GF-D8 (cell line): ENCODE results near the gene ASB16.

Experiments
- DNase-seq: peaks from one replicate; lab custom pipeline; 2025; lab: John Stamatoyannopoulos, UW

The ASB16 gene

DNA sequence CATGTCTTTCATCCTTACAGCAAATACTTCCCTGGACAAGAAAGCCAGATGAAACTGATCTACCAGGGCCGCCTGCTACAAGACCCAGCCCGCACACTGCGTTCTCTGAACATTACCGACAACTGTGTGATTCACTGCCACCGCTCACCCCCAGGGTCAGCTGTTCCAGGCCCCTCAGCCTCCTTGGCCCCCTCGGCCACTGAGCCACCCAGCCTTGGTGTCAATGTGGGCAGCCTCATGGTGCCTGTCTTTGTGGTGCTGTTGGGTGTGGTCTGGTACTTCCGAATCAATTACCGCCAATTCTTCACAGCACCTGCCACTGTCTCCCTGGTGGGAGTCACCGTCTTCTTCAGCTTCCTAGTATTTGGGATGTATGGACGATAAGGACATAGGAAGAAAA is 20.0 kb downstream of the ASB16 start:
- no peak for DNase-seq

DNA sequence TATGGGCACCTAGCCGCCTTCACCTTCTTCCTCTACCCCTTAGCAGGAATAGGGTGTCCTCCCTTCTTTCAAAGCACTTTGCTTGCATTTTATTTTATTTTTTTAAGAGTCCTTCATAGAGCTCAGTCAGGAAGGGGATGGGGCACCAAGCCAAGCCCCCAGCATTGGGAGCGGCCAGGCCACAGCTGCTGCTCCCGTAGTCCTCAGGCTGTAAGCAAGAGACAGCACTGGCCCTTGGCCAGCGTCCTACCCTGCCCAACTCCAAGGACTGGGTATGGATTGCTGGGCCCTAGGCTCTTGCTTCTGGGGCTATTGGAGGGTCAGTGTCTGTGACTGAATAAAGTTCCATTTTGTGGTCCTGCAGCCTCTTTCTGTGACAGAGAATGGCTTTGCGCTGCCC is 20.9 kb downstream of the ASB16 start:
- no peak for DNase-seq

DNA sequence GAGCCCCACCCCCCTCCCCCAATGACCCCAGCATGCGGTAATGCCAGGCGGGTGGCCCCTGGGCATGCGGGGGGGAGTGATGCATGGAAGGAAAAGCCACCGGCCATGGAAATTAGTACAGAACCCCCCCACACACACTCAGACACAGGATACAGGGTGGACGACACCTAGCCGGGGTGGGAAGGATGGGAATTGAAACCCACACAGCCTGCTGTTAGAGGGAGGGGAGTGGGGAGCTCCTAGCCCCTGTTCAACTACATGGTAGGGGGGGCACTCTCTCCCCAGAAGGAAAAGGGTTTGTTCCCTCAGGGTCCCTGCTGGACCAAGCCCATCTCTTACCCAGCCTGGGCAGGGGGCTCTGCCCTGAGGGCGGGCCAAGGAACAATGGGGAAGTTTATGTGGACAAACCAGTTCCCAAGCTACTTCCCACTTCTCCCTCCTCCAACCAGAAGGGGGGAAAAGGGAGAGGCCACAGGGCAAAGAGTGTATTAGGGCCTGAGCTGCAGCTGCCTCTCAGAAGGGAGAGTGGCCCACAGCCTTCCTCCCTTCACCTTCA is 21.5 kb downstream of the ASB16 start:
- no peak for DNase-seq

DNA sequence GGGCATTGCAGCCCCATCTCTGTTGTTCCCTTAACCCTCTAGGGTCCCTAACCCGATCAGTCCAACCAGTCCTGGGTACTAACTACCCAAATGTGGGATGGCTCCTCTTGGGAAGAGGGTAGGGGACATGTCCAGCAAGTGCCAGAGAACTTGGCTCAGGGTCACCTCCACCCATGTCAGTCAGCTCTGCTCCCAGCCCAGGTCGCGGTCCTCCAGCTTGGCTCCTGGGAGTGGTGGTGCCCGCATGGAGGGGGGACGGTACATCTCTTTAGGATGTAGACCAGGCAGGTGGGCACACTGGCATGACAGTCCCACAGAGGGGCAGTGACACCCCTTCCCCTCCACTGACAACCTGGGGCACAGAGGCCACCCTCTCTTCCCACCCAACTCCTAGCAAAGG is 22.2 kb downstream of the ASB16 start:
- DNase-seq, result no peak

DNA sequence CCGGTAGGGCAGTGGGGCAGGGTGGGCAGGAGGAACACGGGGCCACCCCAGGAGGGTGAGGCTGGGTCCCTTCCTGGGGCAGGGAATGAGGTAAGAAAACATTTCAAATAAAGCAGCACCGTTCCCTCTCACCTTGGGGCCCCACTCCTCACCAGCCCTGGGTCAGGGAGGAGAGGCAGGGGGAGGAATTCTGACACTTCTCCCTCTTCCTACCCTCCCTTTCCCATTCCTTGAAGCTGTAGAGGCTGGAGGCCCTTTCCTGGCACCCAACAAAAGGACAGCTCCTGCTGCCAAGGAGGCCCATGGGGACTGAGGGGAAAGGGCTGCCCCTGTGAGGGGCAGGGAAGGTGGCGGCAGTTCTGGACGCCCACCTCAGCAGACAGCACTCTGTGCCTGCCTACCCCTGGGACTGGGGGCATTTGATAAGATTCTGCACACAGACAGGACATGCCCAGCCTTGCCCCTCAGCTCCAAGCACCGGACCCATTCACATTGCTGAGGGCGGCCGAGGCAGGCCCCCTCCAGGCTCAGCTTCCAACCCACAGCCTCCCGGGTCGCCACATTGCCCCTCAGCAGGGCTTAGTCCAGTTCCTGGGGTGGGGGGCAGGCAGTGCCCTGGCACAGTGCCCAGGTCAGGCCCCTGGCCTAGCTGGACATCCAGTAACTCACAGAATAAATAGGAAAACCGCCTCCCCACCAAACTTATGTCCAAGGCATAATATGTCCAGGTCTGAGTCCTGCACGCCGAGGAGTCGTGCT is 23.0 kb downstream of the ASB16 start:
- DNase-seq, result no peak

DNA sequence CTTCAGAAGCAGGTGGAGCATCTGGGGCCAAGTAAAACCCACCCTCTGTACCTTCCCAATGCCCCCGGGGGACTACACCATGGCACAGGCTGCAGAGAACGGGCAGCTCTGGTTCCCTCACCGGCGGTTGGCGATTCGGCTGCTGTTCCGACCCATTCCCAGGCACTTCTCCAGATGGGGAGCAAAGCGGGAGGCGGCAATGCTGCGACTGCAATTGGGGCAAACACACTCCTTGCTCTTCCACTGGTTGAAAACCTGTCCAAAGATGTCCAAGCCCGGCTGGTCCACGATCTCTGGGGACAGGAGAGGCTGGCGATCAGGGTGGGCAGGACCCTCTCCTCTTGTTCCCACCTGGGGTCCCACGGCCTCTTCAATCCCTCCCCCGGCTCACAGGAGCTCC is 26.6 kb downstream of the ASB16 start:
- DNase-seq, result no peak

DNA sequence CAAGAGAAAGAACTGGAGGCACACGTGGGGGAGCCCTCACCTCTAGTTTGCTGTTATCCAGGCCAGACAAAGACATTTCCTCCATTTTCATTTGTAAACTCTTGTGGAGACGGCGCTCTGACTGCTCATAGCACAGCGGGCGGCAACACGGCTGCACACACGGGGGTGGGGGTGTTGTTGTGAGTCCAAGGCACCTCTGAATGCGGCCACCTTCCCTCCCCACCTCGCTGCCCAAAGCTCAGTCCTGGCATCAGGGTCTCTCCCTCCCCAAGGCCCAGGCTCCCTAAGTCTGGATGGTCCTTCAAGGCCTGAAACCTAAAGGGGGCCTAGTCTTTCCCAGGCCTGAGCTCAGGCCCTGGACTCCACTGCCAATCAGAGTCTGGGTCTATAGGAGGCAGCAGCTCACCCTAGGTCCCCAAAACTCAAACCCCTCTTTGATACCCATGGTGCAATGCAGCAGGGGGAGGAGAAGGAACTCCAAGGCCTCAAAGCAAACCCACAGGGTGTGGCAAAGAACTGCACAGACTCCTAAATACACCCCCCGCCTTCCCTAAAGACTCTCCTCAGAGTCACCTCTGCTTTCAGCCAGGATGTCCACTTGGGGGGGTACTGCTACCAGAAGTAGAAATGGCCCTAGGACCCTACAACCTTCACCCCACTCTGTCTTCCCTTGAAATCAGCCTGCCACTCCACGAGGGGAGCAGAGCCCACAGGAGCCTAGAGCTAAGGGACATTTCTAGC is 27.6 kb downstream of the ASB16 start:
- peak; percentile 46 for DNase-seq

DNA sequence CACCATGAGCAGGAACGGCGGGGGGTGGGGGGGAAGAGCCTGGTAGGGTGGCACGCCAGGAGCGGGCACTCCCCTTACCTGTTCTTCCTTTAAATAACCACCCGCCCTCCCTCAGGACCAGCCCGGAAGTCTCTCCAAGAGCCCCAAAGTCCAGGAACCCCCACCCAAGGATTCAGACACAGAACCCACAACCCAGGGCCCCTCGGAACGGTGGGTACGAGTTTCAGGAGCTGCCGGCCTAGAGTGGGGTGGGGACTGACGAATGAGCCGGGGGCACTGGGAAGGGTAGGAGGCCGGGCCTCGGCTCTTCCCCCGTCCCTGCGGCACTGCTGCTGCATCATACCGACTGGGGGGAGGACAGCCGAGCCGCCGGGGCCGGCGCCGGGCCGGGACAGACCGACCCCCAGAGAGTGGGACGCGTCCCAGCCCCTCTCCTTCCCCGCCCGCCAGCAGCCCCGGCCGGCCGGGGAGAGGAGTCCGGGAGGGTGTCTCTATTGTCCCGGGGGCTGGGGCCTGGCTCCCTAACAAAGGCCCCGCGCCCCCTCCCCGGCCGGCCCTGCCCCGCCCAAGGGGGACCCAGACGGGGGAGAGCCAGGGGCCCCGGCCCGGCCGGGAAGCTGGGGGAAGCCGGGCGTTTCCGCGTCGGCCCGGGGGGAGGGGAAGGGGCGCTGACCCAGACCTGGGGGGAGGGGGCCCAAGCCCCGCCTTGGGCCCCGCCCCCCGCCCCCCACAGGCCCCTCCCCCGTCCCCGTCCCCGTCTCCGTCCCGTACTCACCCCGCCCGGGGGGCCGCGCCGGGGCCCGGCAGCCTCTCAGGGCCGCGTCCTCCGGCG is 28.4 kb downstream of the ASB16 start:
- DNase-seq, result no peak

DNA sequence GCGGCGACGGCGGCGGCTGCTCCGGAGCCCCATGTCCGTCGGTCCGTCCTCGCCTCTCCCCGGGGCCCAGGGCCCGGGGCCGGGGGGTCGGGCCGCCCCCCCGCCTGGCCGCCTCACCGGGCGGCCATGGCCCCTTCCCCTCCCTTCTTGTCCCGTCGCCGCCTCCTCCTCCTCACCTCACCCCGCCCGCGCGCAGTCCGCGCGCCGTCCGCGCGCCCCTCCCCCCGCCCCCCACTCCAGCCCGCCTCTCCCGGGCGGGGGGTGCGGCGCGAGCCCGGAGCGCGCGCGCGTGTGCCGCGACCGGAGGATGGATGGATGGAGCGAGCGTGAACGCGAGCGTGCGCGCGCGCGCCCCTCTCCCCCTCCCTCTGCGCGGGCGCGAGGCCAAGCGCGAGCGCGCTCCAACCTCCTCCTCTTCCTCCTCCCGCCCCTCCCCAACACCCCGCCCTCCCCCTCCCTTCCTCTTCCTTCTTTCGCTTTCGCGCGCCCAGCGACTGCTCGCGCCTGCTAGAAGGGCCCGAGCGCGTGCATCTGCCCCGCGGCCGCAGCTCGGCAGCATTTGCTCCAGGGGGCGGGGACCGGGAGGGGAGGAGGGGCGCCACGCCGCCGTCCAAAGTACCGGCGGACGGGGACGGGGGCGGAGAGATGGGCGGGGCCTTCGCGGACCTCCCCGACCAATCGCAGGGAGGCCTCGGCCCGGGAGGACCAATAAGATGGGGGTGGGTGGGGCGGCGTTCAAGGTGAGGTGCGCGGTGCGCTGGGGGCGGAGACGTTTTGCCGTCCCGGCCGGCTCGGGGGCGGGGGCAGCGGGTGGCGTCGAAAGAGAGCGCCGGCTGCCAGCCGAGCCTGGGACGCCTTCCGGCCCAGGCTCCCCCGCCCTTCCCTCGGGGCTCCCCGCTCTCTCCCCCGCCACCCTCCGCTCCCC is 29.3 kb downstream of the ASB16 start, which contains the start of gene ATXN7L3:
Gene ATXN7L3, minus strand, starts transcription at position 332 of the 925 bp plus-strand sequence. CDS start 1,814 bp downstream, outside the sequence.
- DNase-seq, result peak; percentile 90

DNA sequence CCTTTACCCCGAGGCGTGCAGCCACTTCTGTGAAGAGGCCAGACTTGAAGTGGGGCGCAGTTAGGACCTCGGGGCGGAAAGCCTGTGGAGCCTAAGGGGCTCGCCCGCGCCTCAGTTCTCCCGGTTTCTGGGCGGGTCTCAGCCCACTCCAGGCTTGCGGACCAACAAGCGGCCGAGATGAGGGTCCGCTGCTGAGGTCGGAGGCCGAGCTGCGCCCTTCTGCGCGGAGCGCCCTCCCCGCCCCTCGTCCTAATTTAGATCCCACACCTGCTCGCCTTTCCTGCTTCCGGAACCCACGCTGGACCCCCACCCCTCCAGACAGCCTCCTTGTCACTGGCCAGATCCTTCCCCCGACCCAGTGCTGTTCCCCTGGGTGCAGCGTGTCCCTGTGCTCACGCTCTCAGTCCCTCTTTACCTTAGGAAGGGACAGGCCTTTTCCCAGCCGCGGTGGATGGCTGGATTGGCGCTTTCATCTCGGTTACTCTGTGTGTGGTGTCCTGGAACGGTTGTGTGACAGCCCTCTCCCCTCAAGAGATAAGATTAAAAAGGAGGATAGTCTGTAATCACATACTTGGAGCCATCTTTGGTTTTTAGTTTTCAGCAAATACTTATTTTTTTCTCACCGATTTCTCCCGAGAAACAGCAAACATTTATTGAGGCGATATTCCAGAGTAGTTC is 30.1 kb downstream of the ASB16 start:
- no peak for DNase-seq

DNA sequence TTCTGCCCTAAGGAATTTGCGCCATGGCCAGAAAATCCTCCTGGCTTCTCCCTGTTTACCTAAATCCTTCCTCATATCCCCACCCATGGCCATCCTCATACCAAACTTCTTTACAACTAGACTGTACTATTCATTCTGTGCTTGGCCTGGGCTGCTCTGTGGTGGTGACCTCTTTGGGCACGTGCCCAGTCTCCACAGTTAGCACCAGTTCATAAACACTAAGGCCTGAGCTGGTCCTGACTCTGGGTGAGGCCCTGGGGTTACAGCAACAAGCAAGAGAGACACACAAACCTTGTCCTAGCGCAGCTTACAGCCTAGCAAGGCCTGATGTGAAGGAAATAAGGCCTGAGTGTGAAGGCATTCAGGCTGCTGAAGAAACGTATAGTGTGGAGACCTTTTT is 32.3 kb downstream of the ASB16 start:
- no peak for DNase-seq

DNA sequence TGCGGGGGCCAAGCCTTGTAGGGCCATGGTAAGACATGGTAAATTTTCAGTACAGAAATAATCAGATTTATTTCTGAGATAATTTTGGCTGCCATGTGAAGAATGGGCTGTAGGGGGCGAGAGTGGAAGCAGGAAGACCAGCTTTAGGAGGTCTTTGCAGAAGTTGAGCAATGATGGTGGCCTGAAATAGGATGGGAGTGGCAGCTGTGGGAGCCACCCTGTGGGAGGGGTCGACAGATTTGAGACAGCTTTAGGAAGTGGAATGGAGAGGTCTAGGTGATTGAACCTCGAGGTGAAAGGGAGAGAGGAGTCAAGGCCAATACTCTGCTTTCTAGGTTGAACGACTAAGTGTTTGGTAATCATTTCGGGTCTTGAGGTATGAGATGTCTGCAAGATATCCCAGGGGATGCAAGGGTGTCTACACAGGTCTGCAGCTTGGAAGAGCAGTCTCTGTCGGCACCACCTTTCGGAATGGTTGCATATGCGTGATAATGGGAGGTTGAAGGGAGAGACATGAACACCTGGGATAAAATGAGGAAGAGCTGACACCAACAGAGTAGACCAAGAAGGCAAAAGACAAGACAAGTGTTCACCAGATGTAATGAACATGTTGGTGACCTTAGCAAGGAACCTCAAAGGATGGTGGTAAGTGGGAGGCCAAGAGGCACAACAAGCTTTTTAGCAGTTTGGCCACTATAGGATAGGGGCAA is 33.4 kb downstream of the ASB16 start:
- peak; percentile 67 for DNase-seq

DNA sequence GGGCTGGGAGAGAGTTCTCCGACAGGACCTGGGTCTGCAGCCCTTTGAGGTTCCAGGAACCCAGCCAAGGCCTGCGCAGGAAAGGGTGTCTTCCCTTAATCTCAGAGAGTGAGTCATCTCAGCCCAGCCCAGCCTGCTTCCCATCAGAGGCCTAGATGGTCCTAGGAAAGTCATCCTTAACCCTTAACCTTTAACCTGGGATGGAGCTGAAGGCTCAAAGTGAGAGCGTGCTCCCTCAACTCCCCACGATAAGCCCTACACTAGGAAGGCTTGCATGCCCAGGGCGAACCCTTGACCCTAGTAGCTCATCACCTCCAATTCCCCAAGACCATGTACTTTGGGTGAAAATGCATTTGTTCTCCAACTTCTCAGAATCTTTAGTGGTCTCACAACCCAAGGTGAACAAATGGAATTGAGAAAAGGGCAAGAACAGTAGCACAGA is 34.0 kb downstream of the ASB16 start:
- DNase-seq, result no peak

DNA sequence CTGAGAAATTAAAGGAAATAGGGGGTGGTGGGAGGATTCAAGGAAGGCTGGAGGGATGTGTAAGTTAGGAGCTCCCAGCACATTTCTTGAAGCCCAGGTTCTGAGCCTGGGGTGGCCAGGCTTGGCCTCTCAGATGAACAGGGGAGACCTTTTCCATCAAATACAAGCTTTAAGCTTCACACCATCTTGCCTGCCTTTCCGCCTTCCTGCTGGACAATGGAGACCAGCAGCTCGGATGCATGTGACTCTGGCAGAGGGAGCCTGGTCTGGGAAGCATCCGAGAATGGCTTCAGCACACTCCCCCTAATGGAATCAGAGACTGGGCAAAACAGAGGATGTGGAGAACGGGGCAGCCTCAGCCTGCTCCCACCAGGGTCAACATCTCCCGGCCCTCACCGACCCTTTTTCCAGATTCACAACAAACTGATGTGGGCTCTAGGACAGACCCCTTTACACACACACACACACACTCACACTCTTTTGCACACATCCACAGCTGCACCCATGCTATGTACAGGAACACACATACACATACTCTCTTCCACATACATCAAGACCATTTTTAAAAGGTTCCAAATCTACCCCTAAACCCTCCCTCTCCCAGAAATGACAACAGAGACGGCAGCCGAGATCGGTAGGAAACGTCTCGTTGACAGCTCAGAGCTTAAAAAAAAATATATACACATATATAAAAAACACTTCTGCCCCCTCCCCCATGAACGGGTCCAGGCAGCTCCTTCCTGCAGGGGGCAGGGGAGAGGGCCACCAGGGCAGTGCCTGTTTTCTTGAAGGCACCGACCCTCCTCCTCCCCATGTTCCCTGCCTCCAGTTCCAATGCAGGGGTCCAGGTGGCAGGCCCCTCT is 35.7 kb downstream of the ASB16 start:
- no peak for DNase-seq

DNA sequence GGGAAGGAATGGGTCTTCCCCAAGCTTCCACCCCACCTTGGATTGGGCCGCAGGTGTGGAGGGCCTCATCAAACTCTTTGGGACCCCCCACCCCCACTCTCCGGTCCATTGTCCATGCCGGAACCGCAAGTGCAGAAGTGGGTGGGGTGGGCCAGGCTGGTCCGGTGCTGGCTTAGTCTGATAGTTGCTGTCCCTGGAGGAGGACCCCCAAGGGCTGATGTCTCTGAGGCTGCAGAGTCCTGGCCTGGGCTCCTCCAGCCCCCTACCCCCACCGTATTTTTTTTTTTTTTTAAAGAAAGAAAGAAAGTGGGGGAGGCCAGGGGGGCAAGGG is 36.3 kb downstream of the ASB16 start:
- DNase-seq, result no peak

DNA sequence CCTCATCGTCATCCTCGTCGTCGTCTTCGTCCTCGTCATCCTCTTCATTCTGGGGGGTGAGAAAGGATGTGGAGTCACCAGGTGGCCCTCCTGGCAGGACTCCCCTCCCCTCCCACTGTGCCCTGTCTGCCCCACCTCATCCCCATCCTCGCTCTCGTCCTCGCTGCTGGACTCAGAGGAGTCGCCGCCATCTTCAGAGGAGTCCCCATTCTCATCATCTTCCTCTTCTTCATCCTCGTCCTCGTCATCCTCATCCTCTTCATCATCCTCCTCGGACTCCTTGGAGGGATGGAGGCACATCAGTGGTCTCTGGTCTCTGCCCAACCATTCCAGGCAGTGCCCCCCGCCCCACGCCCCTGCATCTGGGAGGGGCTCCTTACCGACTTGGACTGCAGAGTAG is 36.8 kb downstream of the ASB16 start:
- no peak for DNase-seq

DNA sequence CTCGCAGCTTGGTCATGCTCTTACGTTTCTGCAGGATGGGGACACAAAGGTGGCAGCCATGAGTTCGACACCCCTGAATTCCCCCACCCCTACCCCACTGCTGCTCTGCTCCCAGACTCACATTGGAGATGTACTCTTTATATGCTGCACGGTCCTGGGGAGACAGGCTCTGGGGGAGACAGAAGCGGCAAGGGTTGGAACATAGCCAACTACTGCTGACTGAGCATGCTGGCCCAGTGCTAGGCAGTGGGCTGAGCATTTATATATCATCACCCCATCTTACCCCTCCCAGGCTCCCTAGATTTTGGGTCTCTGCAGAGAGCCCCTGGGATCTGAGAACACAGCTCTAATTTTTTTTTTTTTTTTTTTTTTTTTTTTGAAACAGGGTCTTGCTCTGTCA is 37.2 kb downstream of the ASB16 start:
- no peak for DNase-seq

DNA sequence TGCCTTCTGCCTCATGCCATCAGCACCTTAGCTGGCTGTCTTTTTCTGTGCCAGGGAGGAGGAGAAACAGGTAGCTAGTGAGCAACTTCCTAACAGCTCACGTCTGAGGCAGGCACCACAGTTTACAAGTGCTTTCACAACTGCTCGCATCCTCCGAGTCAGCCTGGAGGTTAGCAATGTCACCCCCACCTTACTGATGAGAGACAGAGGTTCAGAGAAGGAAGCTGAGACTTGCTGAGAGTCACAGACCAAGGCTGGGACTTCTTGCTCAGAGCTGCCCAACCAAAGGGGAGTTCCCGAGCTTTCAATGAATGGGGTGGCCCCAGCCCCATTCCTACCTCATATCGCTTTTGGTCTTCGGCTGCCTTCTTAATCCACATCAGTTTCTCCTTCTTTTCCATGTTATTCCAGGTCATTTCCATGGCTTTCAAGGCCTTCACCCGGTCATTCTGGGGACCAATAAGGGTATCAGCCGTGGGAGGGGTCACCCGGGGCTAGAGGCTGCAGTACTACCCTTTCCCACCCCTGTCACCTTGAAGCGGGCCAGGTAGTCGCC is 39.4 kb downstream of the ASB16 start:
- no peak for DNase-seq
